ENCODE results near the gene WWTR1. TPM values are rescaled to one million over a fixed set of nuclear protein-coding genes. Genes with fewer than 3 reads are reported as not detected.

The WWTR1 gene
- total RNA-seq, 6 experiments from 2014 or later, result 10.6 to 19.7 (median 15.3) TPM

DNA sequence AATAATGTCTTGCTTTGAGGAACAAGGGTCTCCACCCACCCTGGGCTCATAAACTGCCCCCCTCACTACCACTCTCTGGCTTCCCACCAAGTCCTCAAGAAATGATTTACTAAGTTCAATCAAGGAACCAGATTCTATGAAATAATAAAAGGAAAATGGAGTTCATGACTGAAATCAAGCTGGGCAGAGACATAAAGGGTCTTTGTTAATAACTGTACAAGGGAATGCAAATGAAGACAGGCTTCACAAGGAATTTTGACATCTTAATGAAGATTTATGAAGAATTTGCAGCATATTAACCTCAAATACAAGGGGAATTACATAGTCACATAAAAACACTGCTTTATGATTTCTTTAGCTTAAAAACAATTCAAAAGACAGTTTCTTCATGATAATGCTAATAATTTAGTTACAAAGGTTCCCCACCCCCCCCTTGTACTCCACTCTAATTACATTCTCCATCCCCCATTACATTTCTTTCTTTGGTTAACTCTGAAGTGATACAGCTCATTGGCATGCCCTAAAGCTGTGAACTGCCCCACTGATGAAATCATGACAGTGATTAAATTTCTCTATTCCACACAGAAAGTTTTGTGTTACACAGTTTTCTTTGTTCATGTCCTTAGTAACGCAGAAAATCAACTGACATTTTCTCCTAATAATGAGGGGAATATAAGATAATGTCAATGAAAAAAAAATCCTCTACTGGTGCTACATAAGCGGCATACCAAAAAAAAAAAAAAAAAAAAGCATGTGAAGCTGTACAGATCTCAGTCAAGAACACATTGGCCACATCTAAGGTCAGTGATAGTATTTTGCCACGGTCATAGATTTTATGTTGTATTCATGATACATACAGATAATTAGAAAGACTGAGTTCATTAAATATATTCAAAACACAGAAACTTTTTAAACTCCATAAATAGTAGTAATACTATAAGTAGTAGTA is 54.4 kb downstream of the WWTR1 start:
- Histone ChIP-seq H3K9me3 (no peaks in the 10 kb centered on the region), H3K36me3 (no peaks in the 10 kb centered on the region), H3K4me1 (peaks cover 0 to 27% (median 5%) of the 10 kb centered on the region in 4 donors), H3K27me3 (no peaks in the 10 kb centered on the region), H3K27ac (no peak overlapping the region), H3K4me3 (no peak overlapping the region)
- no peak for ATAC-seq
- DNase-seq, result no peak
- 86% methylated on average over 3 of the region's 3 CpGs for WGBS (ENCODE audit: insufficient coverage, low coverage, low lambda C conversion rate, missing lambda C conversion rate)
- TF ChIP-seq, protein P1, sequence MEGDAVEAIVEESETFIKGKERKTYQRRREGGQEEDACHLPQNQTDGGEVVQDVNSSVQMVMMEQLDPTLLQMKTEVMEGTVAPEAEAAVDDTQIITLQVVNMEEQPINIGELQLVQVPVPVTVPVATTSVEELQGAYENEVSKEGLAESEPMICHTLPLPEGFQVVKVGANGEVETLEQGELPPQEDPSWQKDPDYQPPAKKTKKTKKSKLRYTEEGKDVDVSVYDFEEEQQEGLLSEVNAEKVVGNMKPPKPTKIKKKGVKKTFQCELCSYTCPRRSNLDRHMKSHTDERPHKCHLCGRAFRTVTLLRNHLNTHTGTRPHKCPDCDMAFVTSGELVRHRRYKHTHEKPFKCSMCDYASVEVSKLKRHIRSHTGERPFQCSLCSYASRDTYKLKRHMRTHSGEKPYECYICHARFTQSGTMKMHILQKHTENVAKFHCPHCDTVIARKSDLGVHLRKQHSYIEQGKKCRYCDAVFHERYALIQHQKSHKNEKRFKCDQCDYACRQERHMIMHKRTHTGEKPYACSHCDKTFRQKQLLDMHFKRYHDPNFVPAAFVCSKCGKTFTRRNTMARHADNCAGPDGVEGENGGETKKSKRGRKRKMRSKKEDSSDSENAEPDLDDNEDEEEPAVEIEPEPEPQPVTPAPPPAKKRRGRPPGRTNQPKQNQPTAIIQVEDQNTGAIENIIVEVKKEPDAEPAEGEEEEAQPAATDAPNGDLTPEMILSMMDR (IDR thresholded peaks at IDR 0.05), result no peak
- no peak for TF ChIP-seq POLR2A (IDR thresholded peaks at IDR 0.05)
- intact Hi-C loops (cut with DNase I), result no loop called here

DNA sequence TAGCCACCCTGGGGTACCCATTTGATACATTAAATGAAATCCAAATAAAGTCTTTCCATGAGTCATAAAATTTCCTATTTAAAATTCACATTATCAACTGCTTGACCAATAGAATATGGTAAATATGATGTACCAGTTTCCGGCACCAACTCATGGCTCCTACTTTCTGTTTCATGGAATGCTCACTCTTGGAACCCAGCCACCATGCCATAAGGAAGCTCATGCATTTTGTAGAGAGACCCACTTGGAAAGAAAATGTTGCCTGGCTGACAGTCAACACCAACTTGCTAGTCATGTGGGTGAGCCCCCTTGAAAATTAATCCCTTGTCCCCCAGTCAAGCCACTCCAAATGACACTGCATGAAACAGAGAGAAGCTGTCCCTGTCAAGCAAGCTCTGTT is 57.2 kb downstream of the WWTR1 start:
- Histone ChIP-seq H3K27ac (no peak overlapping the region), H3K4me3 (no peak overlapping the region), H3K9me3 (no peaks in the 10 kb centered on the region), H3K27me3 (no peaks in the 10 kb centered on the region), H3K4me1 (peaks cover 0 to 21% (median 1%) of the 10 kb centered on the region in 4 donors), H3K36me3 (no peaks in the 10 kb centered on the region)
- DNase-seq, result no peak
- intact Hi-C loops (cut with DNase I), result no loop called here
- no peak for TF ChIP-seq POLR2A (IDR thresholded peaks at IDR 0.05)
- 91% methylated on average over 1 of the region's 1 CpG for WGBS (ENCODE audit: insufficient coverage, low coverage, low lambda C conversion rate, missing lambda C conversion rate)
- ATAC-seq, result no peak

DNA sequence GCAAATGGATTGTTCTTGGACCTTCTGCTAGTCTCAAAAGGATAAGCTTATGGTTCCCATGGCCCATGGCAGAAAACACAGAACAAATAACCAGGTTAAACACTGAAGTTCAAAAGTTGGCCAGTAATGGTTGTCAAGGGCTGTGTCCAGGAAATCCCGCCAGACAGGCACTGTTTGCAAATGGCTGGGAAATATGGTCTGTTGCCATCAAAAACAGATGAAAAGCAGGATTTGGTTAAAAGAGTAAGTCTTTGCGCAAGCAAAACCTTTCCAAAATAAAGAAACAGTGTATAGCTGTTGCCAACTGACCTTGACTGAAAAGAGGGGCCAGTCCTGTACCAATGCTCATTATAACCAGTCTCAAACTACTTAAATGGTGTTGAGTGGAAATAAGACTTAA is 58.6 kb downstream of the WWTR1 start:
- H3K27ac ChIP-seq, result peak overlapping the region in 2 of 3 donors; percentile 5 to 24
- H3K9me3 ChIP-seq, result no peaks in the 10 kb centered on the region
- no peaks in the 10 kb centered on the region for H3K36me3 ChIP-seq
- H3K4me1 ChIP-seq, result peaks cover 0 to 21% (median 1%) of the 10 kb centered on the region in 4 donors
- DNase-seq, result peak in 1 of 3 donors; percentile 82
- intact Hi-C loops (cut with DNase I), result no loop called here
- H3K27me3 ChIP-seq, result no peaks in the 10 kb centered on the region
- ATAC-seq, result peak; percentile 88 to 97 (median 94)
- WGBS (ENCODE audit: insufficient coverage, low coverage, low lambda C conversion rate, missing lambda C conversion rate), result 31% methylated on average over 2 of the region's 2 CpGs
- no peak overlapping the region for H3K4me3 ChIP-seq
- TF ChIP-seq, protein P1 (IDR thresholded peaks at IDR 0.05), result peak in 1 of 4 donors; percentile 4
- TF ChIP-seq POLR2A (IDR thresholded peaks at IDR 0.05), result no peak

DNA sequence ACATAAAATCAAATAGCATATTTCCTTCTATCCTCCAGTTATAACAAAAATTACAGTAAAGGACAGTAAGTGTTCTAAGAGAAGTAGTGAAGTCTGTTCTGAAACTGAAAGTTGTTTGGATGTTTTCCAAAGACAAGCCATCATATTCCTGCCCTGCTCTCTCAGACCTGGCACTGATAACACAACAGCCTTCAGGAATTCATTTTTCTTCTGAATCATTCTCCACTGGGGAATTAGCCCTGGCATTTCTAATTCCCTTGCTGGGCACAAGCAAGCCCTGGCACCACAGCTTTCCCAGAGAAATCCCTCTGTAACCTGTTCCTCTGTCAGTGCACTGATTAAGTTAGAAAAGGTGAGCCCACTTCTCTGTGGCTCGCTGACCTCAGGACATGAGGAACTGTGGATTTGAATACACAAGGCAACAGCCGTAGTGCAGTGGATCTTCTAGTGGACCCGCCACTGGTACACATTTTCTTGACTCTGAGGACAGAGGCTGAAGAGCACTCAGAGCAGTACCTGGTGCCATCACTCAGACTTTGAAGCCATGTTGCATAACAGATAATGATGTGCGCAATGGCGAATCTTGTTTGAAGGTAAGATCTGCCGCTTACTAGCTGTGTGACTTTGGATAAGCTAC is 61.6 kb downstream of the WWTR1 start:
- TF ChIP-seq, protein P1 (IDR thresholded peaks at IDR 0.05), result no peak
- no peak for TF ChIP-seq POLR2A (IDR thresholded peaks at IDR 0.05)
- Histone ChIP-seq H3K4me3 (no peak overlapping the region), H3K27me3 (no peaks in the 10 kb centered on the region), H3K36me3 (no peaks in the 10 kb centered on the region), H3K27ac (no peak overlapping the region), H3K9me3 (no peaks in the 10 kb centered on the region), H3K4me1 (peaks cover 0 to 13% (median 0%) of the 10 kb centered on the region in 4 donors)
- no peak for DNase-seq
- peak in 3 of 4 donors; percentile 17 to 48 (median 43) for ATAC-seq
- 70% methylated on average over 6 of the region's 6 CpGs for WGBS (ENCODE audit: insufficient coverage, low coverage, low lambda C conversion rate, missing lambda C conversion rate)
- intact Hi-C loops (cut with DNase I), result no loop called here

Measured in right lobe of liver (tissue), 6 donors.